GM23338 (cell line): ENCODE measurements around the gene LINGO4. TPM values are rescaled to one million over a fixed set of nuclear protein-coding genes. Genes with fewer than 3 reads are reported as not detected.

Experiments used
- ATAC-seq: fragments of 200-7000 bp; cut with Tn5 transposase; 3 replicates; pipeline ENCODE4 v1.9.1; 2020
- DNase-seq: peaks from one replicate; pipeline ENCODE4 v3.0.0-alpha.2; 2015; ENCODE audit warnings: low spot score
- H2AFZ ChIP-seq: fragments of 200-600 bp; sonication (generic); 2 replicates; pipeline ENCODE4 v1.8.0; 2016; ENCODE audit warnings: antibody characterized with exemption, mild to moderate bottlenecking, moderate library complexity
- H3F3A ChIP-seq: fragments of 200-600 bp; sonication (generic); replicated peaks from 2 replicates; pipeline ENCODE4 v1.8.0; 2017; ENCODE audit warnings: antibody characterized with exemption, mixed run types, low read depth
- H3K27ac ChIP-seq: fragments of 200-600 bp; sonication (generic); 2 replicates; pipeline ENCODE4 v1.6.1; 2016; ENCODE audit warnings: low read depth
- H3K27me3 ChIP-seq: fragments of 200-600 bp; sonication (generic); 2 replicates; pipeline ENCODE4 v1.8.0; 2016; ENCODE audit warnings: mild to moderate bottlenecking, mixed run types, moderate library complexity; ENCODE audit not compliant: insufficient read depth
- H3K36me3 ChIP-seq: fragments of 200-600 bp; sonication (generic); 2 replicates; pipeline ENCODE4 v1.8.0; 2016; ENCODE audit warnings: mild to moderate bottlenecking; ENCODE audit not compliant: insufficient read depth
- H3K4me1 ChIP-seq: fragments of 200-600 bp; sonication (generic); 2 replicates; pipeline ENCODE4 v1.8.0; 2016; ENCODE audit warnings: mild to moderate bottlenecking, moderate library complexity; ENCODE audit not compliant: insufficient read depth
- H3K4me2 ChIP-seq: fragments of 200-600 bp; sonication (generic); 2 replicates; pipeline ENCODE4 v1.7.1; 2017; ENCODE audit warnings: mixed run types
- H3K4me3 ChIP-seq: fragments of 200-600 bp; sonication (generic); 2 replicates; pipeline ENCODE4 v1.6.1; 2016; ENCODE audit warnings: mixed run types
- H3K79me2 ChIP-seq: fragments of 200-600 bp; sonication (generic); replicated peaks from 2 replicates; pipeline ENCODE4 v1.8.0; 2017; ENCODE audit warnings: mild to moderate bottlenecking; ENCODE audit not compliant: insufficient read depth
- H3K9me2 ChIP-seq: fragments of 200-600 bp; sonication (generic); 2 replicates; pipeline ENCODE4 v1.8.0; 2017; ENCODE audit not compliant: insufficient read depth
- H4K20me1 ChIP-seq: fragments of 200-600 bp; sonication (generic); replicated peaks from 2 replicates; pipeline ENCODE4 v1.8.0; 2017; ENCODE audit warnings: mild to moderate bottlenecking; ENCODE audit not compliant: insufficient read depth
- H3K27ac Mint-ChIP-seq: 2 replicates; pipeline ENCODE4 v1.8.0; 2020; ENCODE audit warnings: inconsistent platforms, mild to moderate bottlenecking, moderate library complexity, mixed read lengths
- H3K27me3 Mint-ChIP-seq: 3 replicates; pipeline ENCODE4 v1.8.0; 2022; ENCODE audit warnings: low read depth, mild to moderate bottlenecking, moderate library complexity, mixed read lengths, inconsistent platforms; ENCODE audit not compliant: insufficient read depth, poor library complexity
- H3K36me3 Mint-ChIP-seq: 3 replicates; pipeline ENCODE4 v1.8.0; 2021; ENCODE audit warnings: low read depth, mild to moderate bottlenecking, inconsistent platforms, moderate library complexity, mixed read lengths
- H3K4me1 Mint-ChIP-seq: 3 replicates; pipeline ENCODE4 v1.8.0; 2020; ENCODE audit warnings: mild to moderate bottlenecking, inconsistent platforms, mixed read lengths
- H3K4me3 Mint-ChIP-seq: 3 replicates; pipeline ENCODE4 v1.8.0; 2021; ENCODE audit warnings: moderate library complexity, mild to moderate bottlenecking, inconsistent platforms, mixed read lengths
- H3K9me3 Mint-ChIP-seq: 3 replicates; pipeline ENCODE4 v1.8.0; 2020; ENCODE audit warnings: moderate library complexity, mild to moderate bottlenecking, inconsistent platforms, mixed read lengths
- CREB1 ChIP-seq: fragments of 250-450 bp; sonication (Bioruptor Pico); IDR thresholded peaks from 2 replicates; pipeline ENCODE4 v1.5.0; 2020; ENCODE audit warnings: low read depth, mild to moderate bottlenecking, moderate library complexity
- ETS1 ChIP-seq: IDR thresholded peaks from 2 replicates; pipeline ENCODE4 v1.6.1; 2016; ENCODE audit warnings: antibody characterized with exemption
- EZH2 ChIP-seq: fragments of 200-600 bp; sonication (generic); IDR thresholded peaks from one replicate; pipeline ENCODE4 v1.8.0; 2017; ENCODE audit warnings: antibody characterized with exemption, mild to moderate bottlenecking, low read depth; ENCODE audit not compliant: unreplicated experiment
- REST ChIP-seq: IDR thresholded peaks from one replicate; pipeline ENCODE4 v1.6.1; 2018; ENCODE audit warnings: antibody characterized with exemption; ENCODE audit not compliant: unreplicated experiment
- STAT1 ChIP-seq: IDR thresholded peaks from one replicate; pipeline ENCODE4 v1.6.1; 2016; ENCODE audit warnings: antibody characterized with exemption; ENCODE audit not compliant: unreplicated experiment
- ZNF114 ChIP-seq: fragments of 250-450 bp; sonication (Bioruptor Pico); IDR thresholded peaks from 2 replicates; pipeline ENCODE4 v1.5.0; 2020; ENCODE audit warnings: mild to moderate bottlenecking, moderate library complexity
- ZNF331 ChIP-seq: fragments of 250-450 bp; sonication (Bioruptor Pico); IDR thresholded peaks from 2 replicates; pipeline ENCODE4 v1.5.0; 2020; ENCODE audit warnings: low read depth, mild to moderate bottlenecking, moderate library complexity
- ZNF462 ChIP-seq: fragments of 250-450 bp; sonication (Bioruptor Pico); IDR thresholded peaks from 2 replicates; pipeline ENCODE4 v1.5.0; 2020; ENCODE audit warnings: mild to moderate bottlenecking, moderate library complexity
- polyA plus RNA-seq: library from polyadenylated mRNA; unstranded; fragments of >200 nt; fragmentation: Nextera tagmentation; extraction: Ambion mirVana; gene quantifications from 2 replicates; pipeline ENCODE4 v1.2.1, GENCODE V29; 2016
- total RNA-seq: library from RNA; depleted of rRNA; stranded (reverse); fragments of >200 nt; shearing (Covaris generic); gene quantifications from 2 replicates; pipeline ENCODE4 v1.2.3, GENCODE V29; 2014
- TF ChIP-seq, protein P1 (sequence below), 2 experiments: fragments of 200-600 bp in 1 of 2; sonication (generic) in 1 of 2; conservative IDR thresholded peaks; 2 replicates each; pipeline versions ENCODE4 v1.5.1 to v1.6.1; 2016 to 2017; ENCODE audit warnings: antibody characterized with exemption in 2 of 2, low read depth in 2 of 2, mild to moderate bottlenecking in 2 of 2, moderate library complexity in 1 of 2

Gene LINGO4
- total and polyA plus RNA-seq, 2 experiments from 2014 or later: not detected

DNA sequence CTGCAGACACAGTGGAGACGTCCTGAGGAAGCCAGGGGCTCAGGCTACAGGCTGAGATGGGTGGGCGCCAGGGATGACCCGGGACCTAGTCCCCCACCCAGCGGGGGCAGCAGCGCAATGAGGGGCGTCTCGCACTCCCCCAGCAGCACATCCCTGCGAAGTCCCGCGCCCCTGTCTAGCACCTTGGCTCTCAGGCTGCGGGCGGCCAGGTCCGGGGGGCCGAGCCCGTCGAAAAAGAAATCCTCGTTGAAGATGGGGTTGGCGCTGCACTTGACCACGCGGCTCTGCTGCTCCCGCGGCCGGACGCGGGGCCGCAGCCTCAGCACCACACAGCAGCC is 32.6 kb upstream of the LINGO4 start:
- DNase-seq (peak; percentile 43), ATAC-seq (no peak)
- no peaks in the 10 kb centered on the region for H3K79me2 ChIP-seq
- H3K4me3 ChIP-seq: peak overlapping the region; percentile 84
- no peaks in the 10 kb centered on the region for H3K36me3 ChIP-seq
- Mint-ChIP-seq H3K9me3 (peaks cover 4% of the 10 kb centered on the region; the same call in 2 of the 3 replicates), H3K36me3 (no peaks in the 10 kb centered on the region), H3K4me3 (peak overlapping the region; percentile 72), H3K27me3 (peaks cover 33% of the 10 kb centered on the region), H3K4me1 (peaks cover 25% of the 10 kb centered on the region), H3K27ac (no peak overlapping the region)
- H3K9me2 ChIP-seq: no peaks in the 10 kb centered on the region
- peak overlapping the region; percentile 85 for H2AFZ ChIP-seq
- no peak overlapping the region for H3K27ac ChIP-seq
- peak overlapping the region; percentile 96 for H3K4me2 ChIP-seq
- H3F3A ChIP-seq: peaks cover 5% of the 10 kb centered on the region; the same call in 1 of the 2 replicates
- H3K27me3 ChIP-seq: peaks cover 44% of the 10 kb centered on the region
- no peaks in the 10 kb centered on the region for H4K20me1 ChIP-seq
- peaks cover 21% of the 10 kb centered on the region for H3K4me1 ChIP-seq
- TF ChIP-seq CREB1 (CRISPR knock-in tag): no peak
- TF ChIP-seq EZH2: peak; percentile 41

GRCh38 chr1:151837197-151837596 is 32.0 kb upstream of the LINGO4 start:
- H3K27me3 Mint-ChIP-seq: peaks cover 33% of the 10 kb centered on the region
- peaks cover 42% of the 10 kb centered on the region for H3K27me3 ChIP-seq
- no peak overlapping the region for H2AFZ ChIP-seq
- TF ChIP-seq, protein P1, sequence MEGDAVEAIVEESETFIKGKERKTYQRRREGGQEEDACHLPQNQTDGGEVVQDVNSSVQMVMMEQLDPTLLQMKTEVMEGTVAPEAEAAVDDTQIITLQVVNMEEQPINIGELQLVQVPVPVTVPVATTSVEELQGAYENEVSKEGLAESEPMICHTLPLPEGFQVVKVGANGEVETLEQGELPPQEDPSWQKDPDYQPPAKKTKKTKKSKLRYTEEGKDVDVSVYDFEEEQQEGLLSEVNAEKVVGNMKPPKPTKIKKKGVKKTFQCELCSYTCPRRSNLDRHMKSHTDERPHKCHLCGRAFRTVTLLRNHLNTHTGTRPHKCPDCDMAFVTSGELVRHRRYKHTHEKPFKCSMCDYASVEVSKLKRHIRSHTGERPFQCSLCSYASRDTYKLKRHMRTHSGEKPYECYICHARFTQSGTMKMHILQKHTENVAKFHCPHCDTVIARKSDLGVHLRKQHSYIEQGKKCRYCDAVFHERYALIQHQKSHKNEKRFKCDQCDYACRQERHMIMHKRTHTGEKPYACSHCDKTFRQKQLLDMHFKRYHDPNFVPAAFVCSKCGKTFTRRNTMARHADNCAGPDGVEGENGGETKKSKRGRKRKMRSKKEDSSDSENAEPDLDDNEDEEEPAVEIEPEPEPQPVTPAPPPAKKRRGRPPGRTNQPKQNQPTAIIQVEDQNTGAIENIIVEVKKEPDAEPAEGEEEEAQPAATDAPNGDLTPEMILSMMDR (conservative IDR thresholded peaks at IDR 0.05; ENCODE audit: low read depth in 2 of 2): no peak
- TF ChIP-seq ETS1: no peak
- TF ChIP-seq EZH2: no peak
- no peak for TF ChIP-seq ZNF331
- no peak for TF ChIP-seq ZNF462
- no peak for TF ChIP-seq STAT1
- no peak for TF ChIP-seq ZNF114
- TF ChIP-seq REST: no peak

More at GRCh38 chr1:151837197-151837596, 32.0 kb upstream of the LINGO4 start:
- ATAC-seq (no peak), DNase-seq (no peak)
- no peaks in the 10 kb centered on the region for H3K36me3 ChIP-seq
- H4K20me1 ChIP-seq: no peaks in the 10 kb centered on the region
- peaks cover 21% of the 10 kb centered on the region for H3K4me1 ChIP-seq
- peak overlapping the region; percentile 84 for H3K4me3 ChIP-seq
- H3K27ac Mint-ChIP-seq: no peak overlapping the region
- peaks cover 27% of the 10 kb centered on the region for H3K4me1 Mint-ChIP-seq
- H3K79me2 ChIP-seq: no peaks in the 10 kb centered on the region
- no peaks in the 10 kb centered on the region for H3K9me2 ChIP-seq
- H3F3A ChIP-seq: peaks cover 5% of the 10 kb centered on the region; the same call in 1 of the 2 replicates
- H3K4me2 ChIP-seq: peak overlapping the region; percentile 96
- no peak overlapping the region for H3K27ac ChIP-seq
- peak overlapping the region; percentile 72 for H3K4me3 Mint-ChIP-seq
- H3K9me3 Mint-ChIP-seq: peaks cover 4% of the 10 kb centered on the region; the same call in 2 of the 3 replicates
- no peaks in the 10 kb centered on the region for H3K36me3 Mint-ChIP-seq
